ENCODE results near the gene WDFY2.

GRCh38 chr13:51726446-51727193 is 142.4 kb downstream of the WDFY2 start:
- TF ChIP-seq ZBTB21 (CRISPR knock-in tag; IDR thresholded peaks at IDR 0.05; ENCODE audit: borderline replicate concordance) (no peak), CTCF (IDR thresholded peaks at IDR 0.05) (no peak), JUN (CRISPR knock-in tag; IDR thresholded peaks at IDR 0.05) (no peak), ETV6 (CRISPR knock-in tag; IDR thresholded peaks at IDR 0.05) (no peak), STAT6 (CRISPR knock-in tag; conservative IDR thresholded peaks at IDR 0.05; ENCODE audit: low read depth) (no peak), HMGA2 (CRISPR knock-in tag; IDR thresholded peaks at IDR 0.05) (no peak), ZNF416 (CRISPR knock-in tag; IDR thresholded peaks at IDR 0.05) (no peak), ZNF263 (CRISPR knock-in tag; IDR thresholded peaks at IDR 0.05; ENCODE audit: low read depth) (no peak), NR3C1 (CRISPR knock-in tag; conservative IDR thresholded peaks at IDR 0.05; ENCODE audit: low read depth) (no peak), TEAD4 (CRISPR knock-in tag; IDR thresholded peaks at IDR 0.05) (no peak), NR2C2 (CRISPR knock-in tag; IDR thresholded peaks at IDR 0.05) (no peak), NFYB (CRISPR knock-in tag; conservative IDR thresholded peaks at IDR 0.05; ENCODE audit: low read depth) (no peak)
- TF ChIP-seq, protein P1, sequence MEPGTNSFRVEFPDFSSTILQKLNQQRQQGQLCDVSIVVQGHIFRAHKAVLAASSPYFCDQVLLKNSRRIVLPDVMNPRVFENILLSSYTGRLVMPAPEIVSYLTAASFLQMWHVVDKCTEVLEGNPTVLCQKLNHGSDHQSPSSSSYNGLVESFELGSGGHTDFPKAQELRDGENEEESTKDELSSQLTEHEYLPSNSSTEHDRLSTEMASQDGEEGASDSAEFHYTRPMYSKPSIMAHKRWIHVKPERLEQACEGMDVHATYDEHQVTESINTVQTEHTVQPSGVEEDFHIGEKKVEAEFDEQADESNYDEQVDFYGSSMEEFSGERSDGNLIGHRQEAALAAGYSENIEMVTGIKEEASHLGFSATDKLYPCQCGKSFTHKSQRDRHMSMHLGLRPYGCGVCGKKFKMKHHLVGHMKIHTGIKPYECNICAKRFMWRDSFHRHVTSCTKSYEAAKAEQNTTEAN (CRISPR knock-in tag; IDR thresholded peaks at IDR 0.05): no peak

All from WTC11 (cell line).